Fibroblast of skin of right quadriceps (primary cell): ENCODE data around the gene COX11.
A peak's percentile ranks its signal among the peaks of the same experiment; 100 is the strongest.

Experiments
- DNase-seq: peaks from one replicate; pipeline ENCODE4 v3.0.0-alpha.2; 2013

Gene COX11

GRCh38 chr17:54956791-54957190 lies 11.7 kb downstream of the COX11 start:
- DNase-seq = no peak

DNA sequence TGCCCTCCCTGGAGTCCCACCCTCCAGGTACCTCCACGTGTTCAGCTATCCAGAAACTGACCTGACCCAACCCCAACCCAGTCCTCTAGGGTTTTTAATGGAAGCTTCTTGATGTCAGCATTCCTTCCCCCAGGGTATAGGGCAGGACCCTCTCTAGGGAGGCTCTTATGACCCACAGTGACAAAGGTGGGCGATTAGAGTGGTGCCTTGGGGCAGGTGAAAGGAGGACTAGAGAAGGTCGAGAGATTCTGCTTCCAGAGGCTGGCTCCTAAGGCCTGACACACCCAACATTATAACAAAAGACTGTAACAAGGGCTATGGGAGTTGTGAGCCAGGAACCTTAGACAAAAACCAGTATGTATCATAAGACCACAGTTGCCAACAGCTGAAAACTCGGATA lies 17.2 kb downstream of the COX11 start:
- DNase-seq = no peak

DNA sequence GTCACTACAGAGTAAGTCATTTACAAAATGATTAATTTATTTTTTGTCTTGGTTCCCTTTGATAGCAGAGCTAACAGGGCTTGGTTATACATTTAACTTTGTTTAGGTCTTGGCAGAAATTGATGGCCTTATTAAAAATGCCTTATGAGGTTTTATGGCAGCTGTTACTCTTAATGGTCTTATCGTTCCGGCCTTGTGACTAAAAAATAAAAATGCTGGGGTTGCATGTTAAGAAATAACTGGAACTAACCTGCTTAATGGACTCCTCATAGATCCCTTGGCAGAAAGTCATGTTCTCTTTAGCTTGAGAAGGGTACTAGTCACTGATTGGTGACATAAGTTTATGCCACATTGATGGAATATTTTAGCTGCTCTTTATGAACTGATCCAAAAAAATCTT lies 18.3 kb downstream of the COX11 start:
- no peak for DNase-seq

GRCh38 chr17:54948380-54948779 lies 20.1 kb downstream of the COX11 start:
- peak; percentile 88 for DNase-seq

GRCh38 chr17:54947396-54947795 lies 21.1 kb downstream of the COX11 start:
- no peak for DNase-seq

DNA sequence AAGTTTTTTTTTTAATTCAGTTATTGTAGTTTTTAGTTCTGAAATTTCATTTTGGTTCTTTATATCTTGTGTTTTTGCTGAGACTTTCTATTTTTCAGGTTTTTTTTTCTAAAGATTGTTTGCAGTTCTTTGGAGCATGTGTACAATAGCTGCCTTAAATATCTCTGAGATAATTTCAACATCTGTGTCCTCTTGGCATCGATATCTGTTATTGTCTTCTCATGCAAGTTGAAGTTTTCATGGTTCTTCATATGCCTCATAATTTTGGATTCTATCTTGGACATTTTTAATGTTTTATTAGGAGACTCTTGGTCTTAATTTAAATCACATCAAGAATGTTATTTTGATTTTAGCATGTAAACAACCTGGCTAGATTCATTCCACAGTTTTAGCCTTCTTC lies 22.8 kb downstream of the COX11 start:
- no peak for DNase-seq

DNA sequence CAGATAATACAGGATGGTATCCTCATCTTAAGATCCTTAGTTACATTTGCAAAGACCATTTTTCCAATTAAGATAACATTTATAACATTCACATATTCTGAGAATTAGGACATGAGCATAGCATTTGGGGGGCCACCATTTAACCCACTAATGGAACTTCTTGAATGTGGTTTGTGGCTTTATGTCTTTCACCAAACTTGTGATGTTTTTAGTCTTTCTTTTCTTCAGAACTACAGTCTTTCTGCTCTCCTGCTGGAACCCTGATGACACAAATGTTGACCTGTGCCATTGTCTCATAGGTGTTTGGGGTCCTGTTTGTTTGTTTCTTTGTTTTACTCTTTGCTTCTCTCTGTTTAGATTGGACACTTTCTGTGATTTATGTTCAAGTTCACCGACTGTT lies 23.2 kb downstream of the COX11 start:
- DNase-seq = no peak

DNA sequence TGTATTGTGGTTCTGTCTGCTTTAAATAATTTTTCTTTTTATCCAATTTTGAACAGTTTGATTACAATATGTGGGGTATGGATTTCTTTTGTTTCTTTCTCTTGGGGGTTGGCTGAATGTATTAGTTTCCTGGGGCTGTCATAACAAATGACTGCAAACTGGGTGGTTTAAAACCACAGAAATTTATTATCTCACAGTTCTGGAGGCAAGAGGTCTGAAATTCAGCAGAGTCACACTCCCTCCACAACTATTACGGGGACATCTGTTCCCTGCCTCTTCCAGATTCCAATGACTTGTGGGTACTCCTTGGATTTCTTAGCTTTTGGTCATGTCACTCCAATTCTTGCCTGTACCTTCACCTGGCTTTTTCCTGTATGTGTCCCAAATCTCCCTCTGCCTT lies 23.7 kb downstream of the COX11 start:
- peak; percentile 60 for DNase-seq

GRCh38 chr17:54941285-54941684 lies 27.2 kb downstream of the COX11 start:
- no peak for DNase-seq

GRCh38 chr17:54937426-54937825 lies 31.0 kb downstream of the COX11 start:
- no peak for DNase-seq

DNA sequence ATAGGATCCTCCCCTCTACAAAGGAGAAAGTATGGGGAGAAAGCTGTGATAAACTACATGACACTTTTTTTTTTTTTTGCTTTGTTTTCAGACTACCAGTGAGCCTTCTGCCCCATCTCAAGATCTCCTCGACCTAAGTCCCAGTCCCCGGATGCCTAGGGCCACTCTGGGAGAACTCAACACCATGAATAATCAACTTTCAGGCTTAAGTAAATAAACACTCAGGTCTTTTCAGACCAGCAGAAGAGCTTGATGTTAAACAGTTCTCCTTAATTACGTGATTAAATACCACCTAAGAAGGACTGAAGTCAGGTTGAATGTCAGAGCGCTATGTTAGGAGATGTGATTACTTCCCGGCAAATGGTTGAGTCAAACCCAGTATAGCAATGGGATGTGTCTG lies 31.4 kb downstream of the COX11 start:
- no peak for DNase-seq

DNA sequence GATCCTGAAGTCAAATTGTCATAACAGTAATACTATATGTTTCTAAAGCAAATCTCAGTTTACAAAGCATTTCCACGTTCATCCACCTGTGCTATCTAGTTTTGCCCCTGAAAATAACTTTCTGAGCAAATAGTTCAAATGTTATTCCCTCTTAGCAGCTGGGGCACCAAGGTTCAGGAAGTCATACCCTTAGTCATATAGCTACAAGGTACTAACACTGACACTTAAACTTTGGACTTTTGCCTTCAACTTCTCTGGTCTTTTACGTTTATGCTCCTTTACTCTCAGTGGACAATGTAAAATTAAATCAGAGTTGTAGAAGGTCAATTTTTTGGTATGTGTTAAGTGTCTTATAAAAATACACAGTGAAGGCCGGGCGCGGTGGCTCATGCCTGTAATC lies 33.0 kb downstream of the COX11 start:
- DNase-seq = no peak

DNA sequence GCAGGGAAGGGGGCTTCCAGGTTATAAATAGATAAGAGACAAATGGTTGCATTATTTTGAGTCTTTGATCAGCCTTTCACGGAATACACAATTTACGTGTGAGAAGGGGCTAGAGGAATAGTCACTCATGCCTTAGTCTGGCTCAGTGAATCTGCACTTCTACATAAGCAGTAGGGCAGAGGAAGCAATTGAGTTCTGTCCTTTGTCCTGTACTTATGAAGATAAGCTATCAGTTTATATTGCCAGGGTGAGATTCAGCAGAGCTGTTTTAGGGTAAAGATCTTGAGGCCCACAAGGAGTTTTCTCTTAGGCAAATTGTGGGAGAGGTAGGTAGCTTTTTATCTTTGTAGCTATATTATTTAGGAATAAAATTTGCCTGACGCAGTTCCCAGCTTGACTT lies 34.5 kb downstream of the COX11 start:
- DNase-seq = no peak

GRCh38 chr17:54932711-54933110 lies 35.7 kb downstream of the COX11 start:
- DNase-seq = no peak

DNA sequence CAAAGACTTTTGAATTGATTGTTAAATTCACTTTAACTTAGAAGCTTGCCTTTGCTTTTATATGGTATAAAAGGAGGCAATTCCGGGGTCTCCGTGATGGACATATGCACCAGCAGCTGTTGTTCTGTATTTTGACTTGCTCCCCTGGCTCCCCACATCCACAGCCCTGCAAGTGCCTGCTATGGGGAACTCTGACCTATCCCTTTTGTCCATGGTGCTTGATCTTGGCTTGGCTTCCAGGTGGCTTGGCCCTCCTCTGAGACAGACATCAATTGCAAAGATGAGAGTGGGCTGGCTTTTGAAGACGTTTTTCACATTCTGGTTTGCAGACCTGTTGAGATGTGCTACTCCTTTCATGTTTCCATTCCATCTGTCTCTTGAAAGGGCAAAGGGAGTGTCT lies 40.9 kb downstream of the COX11 start:
- DNase-seq = no peak

GRCh38 chr17:54924405-54924804 lies 44.0 kb downstream of the COX11 start:
- no peak for DNase-seq

DNA sequence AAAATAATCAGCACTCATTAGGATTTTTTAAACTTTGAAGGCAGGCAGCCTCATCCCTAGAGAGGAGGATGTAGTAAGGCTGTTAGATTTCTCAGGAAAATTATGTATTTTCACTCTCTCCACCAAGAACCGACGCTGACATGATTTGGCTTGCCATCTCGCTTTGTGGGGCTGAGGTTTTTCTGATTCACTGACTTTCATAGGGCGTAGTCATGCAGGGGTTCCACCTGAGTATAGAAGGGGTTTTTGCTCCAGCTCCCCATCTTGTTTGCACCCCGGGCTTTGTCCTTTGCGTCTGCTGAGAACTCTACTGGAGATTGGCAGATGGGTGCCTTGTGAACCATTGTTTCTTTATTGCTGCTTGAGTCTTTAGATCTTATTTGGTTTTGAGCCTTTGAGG lies 47.6 kb downstream of the COX11 start:
- DNase-seq = no peak

GRCh38 chr17:54919425-54919824 lies 49.0 kb downstream of the COX11 start:
- DNase-seq = no peak

DNA sequence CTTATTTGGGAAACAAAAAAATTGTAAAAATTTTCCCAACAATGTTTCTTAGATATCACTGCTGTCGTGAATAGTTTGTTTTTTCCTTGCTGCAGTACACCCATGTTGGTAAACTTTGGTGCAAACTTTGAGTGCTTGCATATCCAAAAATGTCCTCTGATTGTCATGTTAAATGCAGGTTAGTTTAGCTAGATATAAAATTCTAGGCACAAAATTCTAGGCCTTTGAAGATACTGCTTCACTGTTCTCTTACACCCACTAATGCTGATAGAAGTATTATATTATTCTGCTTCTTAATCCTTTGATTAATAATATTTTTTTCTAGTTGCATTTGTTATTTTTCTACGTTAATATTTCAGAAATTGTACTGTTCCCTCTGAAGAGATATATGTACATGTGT lies 51.7 kb downstream of the COX11 start:
- DNase-seq = no peak
